T47D (cell line): Measurements from ENCODE around the gene FXYD3.
"Not testable (repeated sequence)": the region's sequence is repeated elsewhere in the genome, so short reads cannot be mapped to it uniquely, and the experiment has no call there.

ENCODE experiments used
- DNase-seq, 2 experiments: peaks; one replicate each; pipeline versions ENCODE4 v3.0.0 to v3.0.0-alpha.2; 2011 to 2012; ENCODE audit warnings: low read depth in 1 of 2, low spot score in 1 of 2
- JUND ChIP-seq: IDR thresholded peaks from 2 replicates; pipeline ENCODE4 v1.6.1; 2012; ENCODE audit warnings: low read depth
- in situ Hi-C: cut with HindIII; loops from 2 replicates; pipeline ENCODE4 v1.10.0; 2016; ENCODE audit warnings: low sequenced_read_pairs, low pct_unique_long_range_greater_than_20kb

Gene FXYD3

DNA sequence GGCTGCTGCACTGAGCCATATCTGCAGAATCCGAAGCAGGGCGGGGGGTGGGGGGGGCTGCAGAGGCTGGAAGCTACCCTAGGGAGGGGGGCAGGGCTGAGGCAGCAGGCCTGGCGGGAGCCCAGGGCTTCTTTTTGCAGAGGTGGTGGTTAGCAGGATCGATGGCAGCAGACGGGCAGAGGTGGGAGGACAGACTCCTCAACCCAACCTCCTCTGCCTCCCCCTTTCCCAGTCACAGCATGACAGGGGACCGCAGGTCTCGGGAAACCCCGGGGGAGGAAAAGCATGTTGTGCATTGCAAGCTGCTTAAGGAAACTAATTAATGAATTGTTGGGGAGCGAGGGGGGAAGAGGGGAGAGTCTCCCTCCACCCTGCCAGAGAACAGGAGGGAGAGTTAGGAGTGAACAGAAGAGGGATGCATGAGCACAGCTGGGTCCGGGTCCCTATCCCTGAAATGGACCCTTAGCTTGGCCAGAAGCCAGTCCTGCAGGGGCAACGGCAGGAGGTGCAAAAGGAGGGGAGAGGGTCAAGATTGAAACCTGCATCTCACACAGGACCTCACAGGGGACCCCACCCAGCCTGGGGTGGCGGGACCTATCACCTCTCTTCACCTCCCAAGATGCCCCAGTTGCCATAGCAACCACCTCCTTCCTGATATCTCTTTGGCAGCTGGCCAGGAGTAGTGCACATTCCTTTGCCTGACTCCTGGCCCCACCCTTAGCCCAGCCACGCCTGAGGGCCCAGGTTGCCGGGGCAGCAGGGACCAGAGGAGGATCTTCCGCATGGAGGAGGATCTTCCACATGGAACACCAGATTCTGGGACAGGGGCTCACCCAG is 29.2 kb downstream of the FXYD3 start:
- DNase-seq = no peak
- in situ Hi-C loops = no loop called here

DNA sequence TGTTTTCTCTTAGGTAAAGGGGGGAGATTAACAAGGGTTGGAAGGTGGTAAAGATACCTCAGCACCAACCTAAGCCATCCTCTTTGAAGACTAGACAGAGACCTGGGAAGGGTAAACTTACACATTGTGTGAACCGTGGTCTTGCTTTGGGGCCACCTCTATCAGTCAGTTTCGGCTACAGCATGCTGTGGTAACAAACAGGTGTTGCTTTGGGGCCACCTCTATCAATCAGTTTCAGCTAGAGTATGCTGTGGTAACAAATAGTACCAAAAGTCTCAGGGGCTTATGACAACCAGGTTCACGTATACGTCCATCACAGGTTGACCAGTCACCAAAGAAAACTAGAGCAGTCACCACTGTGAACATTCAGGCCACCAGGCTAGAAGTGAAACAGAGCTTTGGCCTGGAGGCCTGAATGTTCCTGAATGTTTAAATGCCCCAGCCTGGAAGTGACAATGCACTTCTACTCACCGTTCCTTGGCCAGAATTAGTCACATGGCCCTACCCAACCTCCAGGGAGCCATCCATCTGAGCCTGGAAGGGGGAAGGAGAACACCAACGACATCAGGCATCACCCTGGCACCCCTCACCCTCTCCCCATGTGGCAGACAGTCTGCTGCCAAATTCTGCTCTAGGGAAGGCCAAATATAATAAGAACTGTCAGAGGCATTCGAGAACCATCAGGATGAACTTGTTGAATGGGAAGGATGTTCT is 31.3 kb downstream of the FXYD3 start:
- in situ Hi-C loops = no loop called here
- TF ChIP-seq JUND = no peak
- no peak for DNase-seq

More for the DNA sequence above, 29.2 kb downstream of the FXYD3 start:
- no peak for TF ChIP-seq JUND

DNA sequence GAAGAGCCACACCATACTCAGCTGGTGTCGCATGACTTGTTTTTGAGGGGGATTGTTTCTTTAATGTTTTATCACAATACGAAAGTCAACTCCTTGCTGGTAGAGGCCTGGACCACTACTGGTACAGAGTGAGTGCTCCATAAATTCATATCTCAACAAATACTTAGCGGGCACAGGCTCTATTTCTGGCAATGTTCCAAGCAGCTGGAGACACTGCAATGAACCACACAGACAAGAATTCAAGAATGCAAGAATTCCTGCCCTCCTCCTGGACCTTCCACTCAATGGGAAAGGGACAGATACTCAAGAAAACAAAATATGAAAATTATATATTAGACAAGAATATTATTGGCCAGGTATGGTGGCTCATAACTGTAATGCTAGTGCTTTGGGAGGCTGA is 33.8 kb downstream of the FXYD3 start:
- TF ChIP-seq JUND = no peak
- in situ Hi-C loops = no loop called here
- DNase-seq = no peak

DNA sequence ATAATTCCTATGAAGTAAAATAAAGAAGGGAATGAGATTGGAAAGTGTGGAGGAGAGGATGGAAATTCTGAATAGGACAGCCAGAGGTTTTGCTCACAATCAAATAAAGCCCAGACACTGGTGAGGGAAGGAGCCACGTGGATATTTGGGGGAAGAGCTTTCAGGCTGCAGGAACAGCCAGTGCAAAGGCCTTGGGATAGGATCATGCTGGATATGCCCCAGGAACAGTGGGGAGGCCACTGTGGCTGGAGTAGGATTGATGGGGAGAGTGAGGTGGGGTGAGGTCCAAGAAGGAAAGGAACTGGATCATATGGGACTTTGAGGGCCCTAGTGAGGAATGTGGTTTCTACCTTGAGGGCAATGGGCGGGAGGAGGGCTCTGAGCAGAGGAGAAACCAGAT is 34.8 kb downstream of the FXYD3 start:
- TF ChIP-seq JUND = no peak
- in situ Hi-C loops = no loop called here
- DNase-seq = no peak

DNA sequence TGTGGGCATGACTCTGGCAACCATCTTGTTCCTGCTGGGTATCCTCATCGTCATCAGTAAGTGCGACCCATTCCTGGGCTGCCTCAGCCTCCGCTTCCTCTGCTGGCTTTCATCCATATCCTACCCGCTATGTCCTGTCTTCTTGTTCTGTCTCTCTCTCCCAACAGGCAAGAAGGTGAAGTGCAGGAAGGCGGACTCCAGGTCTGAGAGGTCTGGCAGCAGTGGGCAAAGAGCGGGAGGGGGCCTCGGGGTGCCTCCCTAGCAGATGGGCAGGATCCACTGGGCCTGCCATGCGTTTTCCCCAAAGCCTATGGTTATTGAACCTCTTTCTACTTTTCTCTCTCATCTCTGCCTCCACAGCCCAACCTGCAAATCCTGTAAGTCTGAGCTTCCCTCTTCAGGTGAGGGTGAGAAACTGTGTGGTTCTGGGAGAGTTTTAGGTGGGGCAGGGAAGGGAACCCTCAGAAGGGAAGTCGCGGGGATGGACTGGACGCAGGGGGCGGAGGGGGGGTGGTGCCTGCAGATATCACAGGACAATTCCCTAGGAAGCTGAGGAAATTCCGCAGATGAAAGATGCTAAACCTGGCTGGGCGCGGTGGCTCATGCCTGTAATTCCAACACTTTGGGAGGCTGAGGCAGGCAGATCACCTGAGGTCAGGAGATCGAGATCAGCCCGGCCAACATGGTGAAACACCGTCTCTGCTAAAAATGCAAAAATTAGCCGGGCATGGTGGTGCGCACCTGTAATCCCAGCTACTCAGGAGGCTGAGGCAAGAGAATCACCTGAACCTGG is 35.8 kb downstream of the FXYD3 start:
- no peak for TF ChIP-seq JUND
- in situ Hi-C loops = no loop called here
- no peak for DNase-seq

DNA sequence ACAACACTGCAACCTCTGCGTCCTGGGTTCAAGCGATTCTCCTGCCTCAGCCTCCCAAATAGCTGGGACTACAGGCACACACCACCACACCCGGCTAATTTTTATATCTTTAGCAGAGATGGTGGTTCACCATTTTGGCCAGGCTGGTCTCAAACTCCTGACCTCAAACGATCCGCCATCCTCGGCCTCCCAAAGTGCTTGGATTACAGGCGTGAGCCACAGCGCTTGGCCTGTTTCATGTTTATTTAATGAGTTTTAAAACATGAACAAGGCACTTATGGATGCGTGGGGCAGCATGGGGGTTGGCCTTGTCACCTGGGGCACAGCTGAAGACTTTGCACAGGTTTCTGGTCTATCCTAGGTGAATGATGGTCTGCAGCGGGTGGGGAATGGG is 37.5 kb downstream of the FXYD3 start:
- DNase-seq, in situ Hi-C loops: not testable (repeated sequence)

DNA sequence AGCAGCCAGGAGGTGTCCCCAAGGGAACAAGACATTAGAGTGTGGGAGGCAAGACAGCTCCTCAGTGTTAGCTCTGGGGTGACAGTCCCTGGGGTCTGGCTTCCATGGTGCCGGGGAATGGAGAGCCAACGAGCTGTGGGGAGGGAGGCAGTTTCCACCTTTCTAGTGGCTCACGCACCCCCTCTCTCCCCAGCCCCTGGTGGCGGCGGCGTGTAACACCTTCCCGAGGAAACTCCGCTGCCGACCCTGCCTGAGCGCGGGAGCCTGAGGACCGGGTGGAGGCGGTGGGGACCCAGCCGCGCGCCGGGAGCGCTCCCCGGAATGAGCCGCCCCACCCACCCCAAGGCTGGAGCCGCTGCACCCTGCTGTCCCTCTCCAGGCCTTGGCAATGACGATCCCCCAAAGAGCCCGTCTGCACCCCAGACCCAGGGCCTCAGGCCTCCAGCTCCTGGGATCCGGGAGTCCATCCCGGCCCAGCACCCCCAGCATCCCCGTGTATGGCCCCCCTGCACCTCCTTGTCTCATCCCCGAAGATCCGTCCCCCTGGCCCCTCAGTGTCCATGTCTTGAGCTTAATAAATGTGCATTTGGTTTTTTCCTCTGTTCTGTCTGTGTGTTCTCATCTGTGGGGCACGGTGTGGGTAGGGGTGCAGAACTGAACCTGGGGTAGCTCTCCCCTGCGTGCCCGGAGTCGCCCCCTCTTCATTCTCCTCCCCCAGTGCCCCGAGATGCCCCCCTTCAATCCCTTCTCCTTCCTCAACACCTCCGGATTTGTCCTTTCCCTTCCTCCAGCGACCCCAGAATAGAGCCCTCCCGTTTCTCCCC is 38.3 kb downstream of the FXYD3 start:
- TF ChIP-seq JUND = no peak
- in situ Hi-C loops = no loop called here
- DNase-seq = peak; percentile 61 to 62

DNA sequence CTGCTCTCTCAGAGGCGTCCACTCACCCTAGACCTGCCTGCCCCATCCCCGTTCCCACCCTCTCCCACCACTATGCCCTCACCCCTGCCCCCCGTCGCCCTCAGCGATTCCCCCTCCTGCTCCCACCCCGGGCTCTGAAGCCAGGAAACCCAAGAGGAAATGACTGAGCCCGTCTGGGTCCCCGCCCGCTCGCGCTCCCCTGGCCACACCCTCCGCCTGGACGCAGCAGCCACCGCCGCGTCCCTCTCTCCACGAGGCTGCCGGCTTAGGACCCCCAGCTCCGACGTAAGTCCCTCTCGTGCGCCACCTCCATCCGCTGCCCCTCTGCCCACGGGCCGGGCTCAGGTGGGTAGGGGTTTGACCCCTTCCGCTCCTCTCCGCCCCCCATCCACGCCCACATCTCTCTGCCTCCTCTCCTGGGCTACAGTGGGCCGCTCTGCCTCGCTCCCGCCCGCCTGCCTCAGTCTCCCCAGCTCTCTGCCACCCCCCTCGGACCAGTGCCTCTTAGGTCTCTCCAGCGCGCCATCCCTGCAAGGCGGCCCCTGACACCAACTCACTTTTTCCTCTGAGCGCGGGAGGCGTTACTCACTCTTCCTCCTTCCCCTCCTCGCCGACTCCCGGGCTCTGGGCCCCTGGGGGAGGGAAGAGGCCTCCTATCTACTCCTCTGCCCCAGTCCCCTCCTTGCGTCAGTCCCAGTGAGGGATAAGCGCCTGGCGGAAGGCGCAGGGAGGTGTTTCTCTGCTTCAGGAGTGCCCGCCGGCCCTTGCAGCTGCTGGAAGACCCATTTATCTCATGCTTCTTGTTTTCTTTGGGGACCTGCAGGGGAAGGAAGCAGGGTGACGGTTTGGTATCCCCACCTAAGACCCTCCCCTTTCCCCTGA is 39.1 kb downstream of the FXYD3 start, which contains the start of gene FXYD5:
TSS of gene FXYD5 (plus strand) at position 211 of the 882 bp plus-strand sequence. CDS start 816 bp downstream, outside the sequence.
- DNase-seq = peak in 1 of 2 experiments; percentile 41
- no peak for TF ChIP-seq JUND
- in situ Hi-C loops = no loop called here

DNA sequence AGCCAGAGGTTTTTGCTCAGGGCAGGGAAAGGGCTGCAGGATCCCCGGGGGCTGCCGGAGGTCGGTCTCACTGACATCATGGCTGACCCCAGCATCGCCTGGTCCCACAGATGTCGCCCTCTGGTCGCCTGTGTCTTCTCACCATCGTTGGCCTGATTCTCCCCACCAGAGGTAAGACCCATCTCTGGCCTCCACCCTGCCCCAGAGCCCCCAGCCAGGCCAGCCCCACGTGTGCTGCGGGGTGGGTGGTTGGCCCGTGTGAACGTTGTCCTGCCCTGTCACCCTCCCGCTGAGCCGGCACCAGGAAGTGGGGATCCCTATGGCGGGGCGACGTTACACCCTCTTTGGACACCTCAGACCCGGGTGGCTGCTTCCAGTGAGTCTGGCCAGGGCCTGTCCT is 39.8 kb downstream of the FXYD3 start:
- TF ChIP-seq JUND = no peak
- in situ Hi-C loops = no loop called here
- DNase-seq = no peak

DNA sequence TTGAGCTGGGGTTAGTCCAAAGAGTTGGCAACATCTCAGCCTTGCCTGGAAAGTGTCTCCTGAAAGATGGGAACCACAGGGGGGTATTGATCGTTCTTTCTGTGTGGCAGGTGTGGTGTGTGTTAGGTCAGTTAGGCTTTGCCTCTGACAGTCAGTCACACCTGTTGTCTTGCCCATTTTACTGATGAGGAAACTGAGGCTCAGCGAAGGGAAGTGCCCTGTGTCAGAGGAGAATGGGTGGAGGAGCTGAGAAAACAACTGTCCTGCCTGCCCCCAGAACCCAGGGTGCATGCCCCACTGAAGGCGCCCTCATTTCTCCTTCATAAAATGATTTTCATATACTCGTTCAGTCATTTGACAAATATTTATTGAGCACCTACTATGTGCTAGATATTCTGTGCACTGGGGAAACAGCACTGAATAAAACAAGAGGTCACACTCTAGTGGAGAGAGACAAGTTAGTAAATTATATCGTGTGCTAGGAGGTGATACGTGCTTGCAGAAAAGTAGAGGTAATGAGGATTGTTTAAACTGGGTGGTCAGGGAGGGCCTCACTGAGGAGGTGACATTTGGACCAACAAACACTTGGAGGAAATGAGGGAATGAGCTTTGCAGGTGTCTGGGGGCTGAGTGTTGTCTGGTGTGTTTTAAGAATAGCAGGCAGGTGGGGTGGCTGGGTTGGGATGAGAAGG is 40.5 kb downstream of the FXYD3 start:
- no peak for DNase-seq
- no peak for TF ChIP-seq JUND
- in situ Hi-C loops = no loop called here

DNA sequence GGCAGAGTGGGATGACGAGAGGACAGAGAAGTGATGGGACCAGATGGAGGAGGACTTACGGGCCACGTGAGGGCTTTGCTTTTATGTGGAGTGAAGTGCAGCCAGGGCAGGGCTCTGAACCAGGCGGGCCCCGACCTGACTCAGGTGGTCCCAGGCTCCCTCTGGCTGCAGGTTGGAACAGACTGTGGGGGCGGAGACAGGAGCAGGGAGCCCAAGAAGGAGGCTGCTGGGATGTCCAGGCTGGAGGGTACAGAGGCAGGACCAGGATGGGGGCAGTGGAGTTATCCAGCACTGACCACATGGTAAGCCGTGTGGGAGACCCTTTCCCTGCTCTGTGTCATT is 41.0 kb downstream of the FXYD3 start:
- in situ Hi-C loops = no loop called here
- DNase-seq = no peak
- TF ChIP-seq JUND = no peak
